ENCODE results near the gene LCORL.
"Not testable (repeated sequence)": the region's sequence is repeated elsewhere in the genome, so short reads cannot be mapped to it uniquely, and the experiment has no call there.

The LCORL gene

DNA sequence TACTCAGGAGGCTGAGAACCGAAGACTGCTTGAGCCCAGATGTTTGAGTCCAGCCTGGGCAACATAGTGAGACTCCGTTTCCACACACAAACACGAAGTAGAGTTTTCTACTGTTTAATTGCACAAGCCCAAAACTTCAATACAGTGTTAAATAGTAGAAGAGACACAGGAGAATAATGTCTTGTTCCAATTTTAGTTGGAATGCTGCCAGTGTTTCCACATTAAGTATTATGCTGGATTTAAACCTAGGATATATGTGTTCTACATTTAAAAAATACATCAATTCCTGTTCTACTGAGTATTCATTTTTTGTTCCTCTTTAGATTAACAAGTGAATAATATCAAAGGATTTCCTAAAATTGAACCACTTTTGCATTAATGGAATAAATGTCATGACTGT, 91.3 kb downstream of the LCORL start:
- no peak for DNase-seq (ENCODE audit: low read depth)

DNA sequence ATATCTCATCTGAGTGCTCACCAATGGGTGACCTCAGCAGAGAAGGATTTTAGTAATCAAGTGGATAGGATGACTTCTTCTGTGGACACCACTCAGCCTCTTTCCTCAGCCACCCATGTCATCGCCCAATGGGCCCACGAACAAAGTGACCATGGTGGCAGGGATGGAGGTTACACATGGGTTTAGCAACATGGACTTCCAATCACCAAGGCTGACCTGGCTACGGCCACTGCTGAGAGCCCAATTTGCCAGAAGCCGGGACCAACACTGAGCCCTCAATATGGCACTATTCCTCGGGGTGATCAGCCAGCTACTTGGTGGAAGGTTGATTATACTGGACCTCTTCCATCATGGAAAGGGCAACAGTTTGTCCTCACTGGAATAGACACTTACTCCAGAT, 97.4 kb downstream of the LCORL start:
- no peak for DNase-seq (ENCODE audit: low read depth)

DNA sequence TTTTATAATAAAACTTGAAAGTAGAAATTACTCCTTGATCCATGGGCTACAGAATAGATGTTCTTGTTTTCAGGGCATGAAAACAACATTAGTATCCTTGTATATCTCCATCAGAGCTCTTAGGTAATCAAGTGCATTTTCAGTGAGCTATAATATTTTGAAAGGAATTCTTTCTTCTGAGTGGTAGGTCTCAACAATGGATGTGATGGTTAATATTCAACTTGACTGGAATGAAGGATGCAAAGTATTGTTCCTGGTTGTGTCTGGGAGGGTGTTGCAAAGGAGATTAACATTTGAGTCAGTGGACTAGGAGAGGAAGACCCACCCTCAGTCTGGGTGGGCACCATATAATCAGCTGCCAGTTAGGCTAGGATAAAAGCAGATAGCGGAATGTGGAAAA, 100.1 kb downstream of the LCORL start:
- no peak for DNase-seq (ENCODE audit: low read depth)

DNA sequence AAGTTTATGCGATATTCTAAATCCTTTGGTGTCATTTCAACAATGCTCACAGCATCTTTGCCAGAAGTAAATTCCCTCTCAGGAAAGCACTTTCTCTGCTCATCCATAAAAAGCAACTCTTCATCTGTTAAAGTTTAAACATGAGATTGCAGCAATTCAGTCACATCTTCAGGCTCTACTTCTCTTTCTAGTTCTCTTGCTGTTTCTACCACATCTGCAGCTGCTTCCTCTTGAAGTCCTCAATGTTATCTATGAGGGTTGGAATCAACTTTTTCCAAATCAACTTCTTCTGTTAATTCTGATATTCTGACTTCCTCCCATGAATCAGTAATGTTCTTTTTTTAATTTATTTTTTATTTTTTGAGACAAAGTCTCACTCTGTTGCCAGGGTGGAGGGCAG, 100.9 kb downstream of the LCORL start:
- no peak for DNase-seq (ENCODE audit: low read depth)

DNA sequence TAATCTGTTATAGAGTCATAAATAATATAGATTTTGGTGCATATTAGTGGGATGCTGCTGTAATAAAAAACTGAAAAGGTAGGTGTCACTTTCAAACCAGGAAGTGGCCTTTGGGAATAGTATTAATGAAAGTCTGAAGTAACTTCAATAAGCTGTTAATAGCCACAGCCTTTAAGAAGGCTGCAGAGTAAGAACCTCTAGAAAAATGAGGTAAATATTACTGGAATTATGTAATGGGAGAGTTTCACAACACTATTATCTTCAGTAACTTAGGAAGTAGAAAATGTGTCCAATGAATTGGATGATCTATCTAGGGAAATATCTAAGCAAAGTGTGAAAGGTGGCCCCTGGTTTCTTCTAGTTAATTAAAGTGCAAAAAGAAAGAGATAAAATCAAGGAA, 106.1 kb downstream of the LCORL start:
- no peak for DNase-seq (ENCODE audit: low read depth)

DNA sequence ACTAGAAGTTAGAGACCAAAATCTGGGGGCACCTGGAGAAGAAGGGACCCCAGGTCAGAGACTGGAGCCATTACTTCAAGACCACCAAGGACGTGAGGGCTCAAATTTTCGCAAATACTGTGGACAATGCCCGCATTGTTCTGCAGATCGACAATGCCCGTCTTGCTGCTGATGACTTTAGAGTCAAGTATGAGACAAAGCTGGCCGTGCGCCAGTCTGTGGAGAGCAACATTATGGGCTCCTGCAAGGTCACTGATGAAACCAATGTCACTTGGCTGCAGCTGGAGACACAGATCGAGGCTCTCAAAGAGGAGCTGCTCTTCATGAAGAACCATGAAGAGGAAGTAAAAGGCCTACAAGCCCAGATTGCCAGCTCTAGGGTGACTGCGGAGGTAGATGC, 109.5 kb downstream of the LCORL start:
- no peak for DNase-seq (ENCODE audit: low read depth)

DNA sequence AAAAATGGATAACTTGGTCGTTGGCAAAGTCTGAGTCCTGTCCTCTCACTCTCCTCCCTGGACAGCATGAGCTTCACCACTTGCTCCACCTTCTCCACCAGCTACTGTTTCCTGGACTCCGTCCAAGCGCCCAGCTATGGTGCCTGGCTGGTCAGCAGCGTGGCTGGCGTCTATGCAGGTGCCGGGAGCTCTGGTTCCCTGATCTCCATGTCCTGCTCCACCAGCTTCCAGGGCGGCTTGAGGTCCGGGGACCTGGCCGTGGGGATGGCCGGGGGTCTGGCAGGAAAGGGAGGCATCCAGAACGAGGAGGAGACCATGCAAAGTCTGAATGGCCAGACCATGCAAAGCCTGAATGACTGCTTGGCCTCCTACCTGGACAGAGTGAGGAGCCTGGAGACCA, 109.9 kb downstream of the LCORL start:
- no peak for DNase-seq (ENCODE audit: low read depth)

DNA sequence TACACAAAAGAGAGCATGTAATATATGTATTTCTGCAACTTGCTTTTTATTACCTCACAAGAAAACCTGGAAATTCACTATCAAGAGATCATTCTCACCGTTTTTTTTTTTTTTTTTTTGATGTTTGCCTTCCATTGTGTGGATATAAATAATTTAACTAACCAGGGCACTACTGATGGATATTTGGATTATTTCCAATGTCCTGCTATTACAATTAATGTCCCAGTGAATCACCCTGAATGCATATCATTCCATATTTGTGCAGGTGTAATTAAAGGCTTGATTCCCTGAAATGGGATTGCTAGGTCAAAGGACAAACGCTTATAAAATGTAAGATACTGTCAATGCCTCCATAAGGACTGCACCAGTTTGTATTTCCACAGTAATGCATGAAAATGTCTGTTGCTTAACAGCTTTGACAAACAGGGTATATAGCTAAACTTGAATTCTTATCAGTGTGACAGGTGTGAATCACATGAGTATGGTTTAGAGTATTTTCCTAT, 123.0 kb downstream of the LCORL start:
- DNase-seq (ENCODE audit: low read depth), result no peak

DNA sequence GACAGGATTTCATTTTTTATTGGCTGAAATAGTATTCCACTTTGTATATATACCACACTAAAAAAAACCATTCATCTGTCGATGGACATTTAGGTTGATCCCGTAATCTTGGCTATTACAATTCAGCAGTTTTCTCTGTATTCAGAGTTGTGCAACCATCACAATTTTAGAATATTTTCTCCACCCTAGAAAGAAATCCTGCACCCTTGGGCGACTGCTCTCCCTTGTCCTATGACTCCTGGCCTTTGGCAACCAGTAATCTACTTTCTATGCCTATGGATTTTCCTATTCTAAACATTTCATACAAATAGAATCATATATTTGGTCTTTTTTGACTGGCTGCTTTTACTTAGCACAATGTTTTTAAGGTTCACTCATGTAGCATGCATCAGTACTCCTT, 126.1 kb downstream of the LCORL start:
- DNase-seq (ENCODE audit: low read depth), result no peak

DNA sequence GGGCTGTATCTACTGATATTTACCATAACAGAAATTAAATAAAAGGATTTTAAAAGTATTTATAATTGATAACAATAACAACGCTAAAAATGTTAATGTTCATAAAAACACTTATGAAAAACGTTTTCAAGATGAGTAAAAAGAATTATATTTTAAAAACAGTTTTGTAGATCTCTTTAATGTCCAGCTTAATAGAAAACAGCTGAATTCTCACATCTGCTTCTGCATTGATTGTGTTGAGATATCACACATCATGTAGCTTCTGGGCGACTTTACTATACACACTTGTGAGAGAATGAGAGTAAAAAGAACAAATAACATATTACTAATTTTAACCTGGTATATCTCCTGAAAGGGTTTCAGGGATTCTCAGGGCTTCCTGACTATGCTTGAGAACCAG, 127.1 kb downstream of the LCORL start:
- DNase-seq (ENCODE audit: low read depth), result no peak

DNA sequence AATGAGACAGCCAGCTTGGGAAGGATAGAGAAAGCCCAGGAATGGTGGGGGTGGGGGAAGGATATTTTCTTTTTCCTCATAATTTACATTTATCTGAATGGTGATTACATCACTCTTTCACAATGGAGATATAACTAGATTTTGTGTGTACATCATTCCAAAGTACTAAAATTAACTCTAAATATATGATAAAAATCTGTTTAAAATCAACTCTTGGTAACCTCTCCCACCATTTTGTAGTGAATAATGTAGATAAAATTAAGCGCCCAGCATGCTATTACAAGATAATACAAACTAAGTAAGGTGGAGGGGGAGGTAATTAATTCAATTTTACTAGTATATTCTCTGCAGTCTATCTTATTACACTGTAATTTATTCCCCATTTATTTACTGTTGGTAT, 131.9 kb downstream of the LCORL start:
- DNase-seq (ENCODE audit: low read depth), result no peak

DNA sequence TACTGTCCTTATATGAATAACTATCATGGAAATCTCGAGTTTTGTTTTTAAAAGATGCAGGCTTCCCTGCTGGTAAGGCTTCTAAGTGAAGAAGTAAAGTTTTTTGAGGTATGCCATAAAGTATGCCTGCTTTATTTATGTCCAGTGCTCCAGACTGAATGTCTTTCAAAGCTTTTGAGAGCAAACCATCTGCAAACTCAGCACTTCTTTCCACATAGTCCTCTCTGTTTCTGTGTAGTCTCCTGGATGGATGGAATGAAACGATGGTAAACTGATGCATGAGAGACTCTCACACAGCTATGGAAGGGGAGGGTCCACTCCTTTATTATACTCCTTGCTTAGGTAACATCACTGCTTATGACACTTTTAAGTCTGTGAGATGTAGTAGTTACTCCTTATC, 137.0 kb downstream of the LCORL start:
- no peak for DNase-seq (ENCODE audit: low read depth)

DNA sequence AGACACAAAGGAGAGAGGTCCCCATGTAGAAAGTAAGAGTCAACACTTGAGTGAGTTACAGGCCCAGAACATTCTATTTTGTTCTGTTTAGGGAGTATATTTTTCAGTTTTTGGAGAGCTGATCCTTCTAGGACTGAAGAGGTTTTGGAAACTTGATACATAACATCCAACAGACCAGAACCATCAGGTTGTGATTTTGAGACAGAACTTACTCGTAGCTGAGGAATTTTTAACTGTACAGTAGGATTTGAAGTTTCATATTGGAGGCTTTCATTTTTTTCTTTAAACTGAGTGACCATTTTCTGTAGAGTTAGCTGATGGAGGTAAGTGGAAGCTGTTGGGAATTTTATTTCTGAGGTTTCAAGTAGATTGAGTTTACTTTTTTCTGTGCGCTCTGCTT, 137.5 kb downstream of the LCORL start:
- DNase-seq (ENCODE audit: low read depth), result no peak

DNA sequence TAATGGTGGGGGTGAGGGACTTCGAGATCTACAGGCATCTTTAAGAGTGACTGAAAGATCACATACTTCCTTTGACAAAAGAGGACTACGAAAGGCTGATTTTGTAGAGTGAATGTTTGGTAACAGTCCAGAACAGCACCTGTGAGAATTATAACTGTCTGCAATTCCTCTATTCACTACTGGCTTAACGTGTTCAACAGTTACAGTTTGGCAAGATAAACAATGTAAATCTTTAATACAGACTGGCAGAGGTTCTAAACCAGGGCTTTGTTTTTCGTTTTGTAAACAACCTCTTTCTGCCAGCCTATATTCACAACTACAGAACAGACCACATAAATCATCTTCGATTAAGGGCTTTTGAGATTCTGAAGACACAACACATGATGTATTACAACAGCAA, 143.9 kb downstream of the LCORL start:
- no peak for DNase-seq (ENCODE audit: low read depth)

DNA sequence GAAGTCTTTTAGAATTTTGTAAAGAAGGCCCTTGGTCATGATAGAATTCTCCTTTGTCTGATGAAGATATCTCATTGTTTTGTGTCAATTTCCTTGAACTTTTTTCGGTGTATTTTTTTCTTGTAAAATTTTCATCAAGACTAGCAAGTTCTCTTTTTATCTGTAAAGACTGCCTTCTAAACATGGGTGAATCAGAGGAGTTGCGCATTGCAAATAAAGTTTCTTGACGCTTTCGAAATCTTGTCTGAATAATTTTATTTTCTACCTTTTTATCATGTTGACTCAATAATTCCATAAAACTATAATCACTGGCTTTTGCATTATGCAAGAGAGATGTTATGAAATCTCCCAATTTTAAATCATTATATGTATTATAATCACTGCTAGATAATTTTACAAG, 144.6 kb downstream of the LCORL start:
- no peak for DNase-seq (ENCODE audit: low read depth)

DNA sequence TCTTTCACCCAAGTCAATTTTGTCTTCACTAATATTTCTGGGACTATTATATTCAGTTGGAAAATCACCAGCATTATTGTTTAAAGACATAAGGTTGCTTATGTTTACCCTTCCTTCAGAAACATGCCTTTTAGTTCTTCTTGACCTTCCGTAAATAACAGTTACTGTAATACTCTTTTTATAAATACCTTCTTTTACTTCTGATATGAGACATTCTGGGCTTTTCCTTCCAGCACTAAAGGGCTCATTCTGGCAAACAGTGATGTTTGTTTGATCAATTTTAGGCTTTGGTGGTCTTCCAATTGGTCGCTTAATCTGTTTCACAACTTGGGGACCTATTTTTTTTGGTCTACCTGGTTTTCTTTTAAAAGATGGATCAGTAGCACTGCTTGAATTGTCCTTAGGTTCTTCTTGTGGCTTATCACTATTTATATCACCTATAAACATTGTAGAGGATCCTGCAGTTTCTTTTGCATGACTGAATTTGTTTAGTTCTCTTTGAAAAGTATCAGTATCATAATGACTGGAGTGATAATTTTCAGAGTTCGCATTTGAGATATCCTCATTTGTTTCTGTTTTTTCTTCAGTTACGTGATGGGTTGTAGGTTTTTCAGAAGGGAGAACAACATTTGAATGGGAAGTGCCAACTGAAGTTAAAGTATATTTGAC, 146.0 kb downstream of the LCORL start:
- no peak for DNase-seq (ENCODE audit: low read depth)

DNA sequence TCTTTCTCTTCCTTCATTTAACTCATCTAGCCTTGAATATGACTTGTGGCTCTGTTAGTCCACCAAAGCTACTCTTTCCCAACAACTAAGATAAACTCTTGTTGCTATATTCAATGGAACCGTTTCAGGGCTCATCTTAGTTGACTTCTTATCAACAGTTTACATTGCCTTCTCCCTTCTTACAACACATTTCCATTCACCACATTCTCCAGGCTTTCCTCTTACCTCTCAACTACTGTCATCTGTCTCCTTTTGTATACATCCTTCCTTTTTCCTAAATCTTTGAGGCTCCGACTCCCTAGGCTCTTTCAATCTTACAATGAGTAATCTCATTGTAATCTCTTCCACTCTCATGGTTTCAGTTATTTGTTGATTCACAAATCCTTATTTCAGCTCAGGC, 152.2 kb downstream of the LCORL start:
- DNase-seq (ENCODE audit: low read depth), result no peak

DNA sequence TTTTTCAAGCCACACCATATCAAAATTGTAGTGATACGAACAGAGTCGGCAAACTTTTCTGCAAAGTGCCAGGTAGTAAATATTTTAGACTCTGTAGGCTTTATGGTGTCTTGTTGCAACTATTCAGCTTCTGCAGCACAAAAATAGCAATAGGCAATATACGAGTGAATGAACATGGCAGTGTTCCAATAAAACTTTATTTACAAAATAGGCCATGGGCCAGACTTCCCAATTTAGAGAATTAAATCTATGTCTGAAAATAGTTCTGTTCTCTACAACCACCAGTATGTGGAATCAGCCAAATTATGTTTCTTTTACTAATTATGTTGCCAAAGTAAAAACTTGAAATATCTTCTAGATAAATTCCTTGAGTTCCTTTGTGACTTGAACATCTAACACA, 154.3 kb downstream of the LCORL start:
- no peak for DNase-seq (ENCODE audit: low read depth)

DNA sequence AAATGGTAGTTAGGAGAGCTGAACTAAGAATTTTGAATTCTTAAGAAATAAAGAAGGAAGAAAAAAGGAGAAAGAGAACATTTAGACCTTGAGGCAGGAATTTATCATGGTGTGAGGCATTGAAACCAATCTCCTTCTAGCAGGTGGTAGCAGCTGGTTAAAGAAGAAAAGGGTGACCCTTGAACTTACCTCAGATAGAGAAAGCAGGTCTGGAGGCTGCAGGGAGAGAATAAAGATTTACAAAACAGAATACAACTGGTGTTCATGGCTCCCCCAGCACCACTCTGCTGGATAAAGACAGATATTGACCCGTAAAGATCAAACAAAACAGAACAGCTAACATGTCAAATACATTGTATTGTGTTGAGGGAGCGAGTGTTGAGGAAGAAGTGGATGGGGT, 154.7 kb downstream of the LCORL start:
- DNase-seq (ENCODE audit: low read depth), result no peak

DNA sequence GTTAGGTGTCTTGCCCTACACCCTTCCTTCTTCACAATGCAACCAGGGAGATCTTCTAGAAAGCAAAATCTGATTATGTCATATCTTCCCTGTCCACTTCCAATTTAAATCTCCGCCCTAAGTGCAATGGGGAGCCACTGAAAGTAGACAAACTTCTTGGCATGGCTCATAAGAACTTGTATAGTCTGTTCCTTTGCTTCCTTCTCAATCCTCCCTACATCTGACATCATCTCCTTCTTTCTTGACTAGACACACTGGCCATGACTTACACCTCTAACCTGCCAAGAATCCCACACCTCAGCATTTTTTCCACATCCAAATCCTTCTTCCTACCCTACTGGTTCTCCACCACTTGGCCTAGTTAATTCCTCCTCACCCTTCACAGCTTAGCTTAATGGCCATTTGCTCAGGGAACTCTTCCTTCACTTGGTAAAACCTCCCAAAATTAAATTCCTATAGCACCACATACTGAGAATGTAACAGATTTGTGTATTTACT, 155.6 kb downstream of the LCORL start:
- no peak for DNase-seq (ENCODE audit: low read depth)

DNA sequence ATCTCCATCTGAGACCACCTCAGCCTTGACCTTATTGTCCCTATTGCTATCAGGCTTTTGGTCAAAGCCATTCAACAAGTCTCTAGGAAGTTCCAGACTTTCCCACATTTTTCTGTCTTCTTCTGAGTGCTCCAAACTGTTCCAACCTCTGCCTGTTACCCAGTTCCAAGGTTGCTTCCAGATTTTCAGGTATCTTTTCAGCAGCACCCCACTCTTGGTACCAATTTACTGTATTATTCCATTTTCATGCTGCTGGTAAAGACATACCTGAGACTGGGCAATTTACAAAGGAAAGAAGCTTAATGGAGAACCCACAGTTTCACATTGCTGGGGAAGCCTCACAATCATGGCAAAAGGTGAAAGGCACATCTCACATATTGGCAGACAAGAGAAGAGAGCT, 159.6 kb downstream of the LCORL start:
- DNase-seq (ENCODE audit: low read depth), result not testable (repeated sequence)

DNA sequence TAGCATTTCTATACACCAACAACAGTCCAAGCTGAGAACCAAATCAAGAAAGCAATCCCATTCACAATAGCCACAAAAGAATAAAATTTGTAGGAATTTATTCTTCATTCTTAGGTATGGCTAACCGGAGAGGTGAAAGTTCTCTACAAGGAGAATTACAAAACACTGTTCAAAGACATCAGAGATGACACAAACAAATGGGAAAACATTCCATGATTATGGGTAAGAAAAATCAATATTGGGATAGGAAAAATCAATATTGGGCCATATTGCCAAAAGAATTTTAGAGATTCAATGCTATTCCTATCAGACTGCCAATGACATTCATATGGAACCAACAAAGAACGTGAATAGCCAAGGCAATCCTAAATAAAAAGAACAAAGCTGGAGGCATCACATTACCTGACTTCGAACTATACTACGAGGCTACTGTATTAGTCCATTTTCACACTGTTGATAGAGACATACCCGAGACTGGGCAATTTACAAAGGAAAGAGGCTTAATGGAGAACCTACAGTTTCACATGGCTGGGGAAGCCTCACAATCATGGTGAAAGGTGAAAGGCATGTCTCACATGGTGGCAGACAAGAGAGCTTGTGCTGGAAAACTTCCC, 161.7 kb downstream of the LCORL start:
- DNase-seq (ENCODE audit: low read depth), result no peak

DNA sequence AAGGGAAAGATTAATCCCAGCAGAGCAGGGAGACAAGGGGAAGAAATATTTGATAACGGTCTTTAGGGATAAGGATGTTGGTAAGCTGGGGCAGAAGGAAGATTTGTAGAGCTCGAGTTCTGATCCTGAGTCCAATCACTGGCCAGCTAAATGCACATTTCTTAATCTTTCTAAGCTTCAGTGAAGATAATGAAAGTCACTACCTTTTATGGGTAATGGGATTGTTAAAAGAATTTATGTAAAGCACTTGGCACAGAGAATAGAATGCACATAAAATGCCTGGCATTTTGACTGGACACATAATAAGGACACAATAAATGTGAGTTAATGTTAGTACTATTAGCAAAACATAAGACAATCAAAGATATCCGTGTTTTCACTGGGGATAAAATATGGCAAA, 167.5 kb downstream of the LCORL start:
- no peak for DNase-seq (ENCODE audit: low read depth)

DNA sequence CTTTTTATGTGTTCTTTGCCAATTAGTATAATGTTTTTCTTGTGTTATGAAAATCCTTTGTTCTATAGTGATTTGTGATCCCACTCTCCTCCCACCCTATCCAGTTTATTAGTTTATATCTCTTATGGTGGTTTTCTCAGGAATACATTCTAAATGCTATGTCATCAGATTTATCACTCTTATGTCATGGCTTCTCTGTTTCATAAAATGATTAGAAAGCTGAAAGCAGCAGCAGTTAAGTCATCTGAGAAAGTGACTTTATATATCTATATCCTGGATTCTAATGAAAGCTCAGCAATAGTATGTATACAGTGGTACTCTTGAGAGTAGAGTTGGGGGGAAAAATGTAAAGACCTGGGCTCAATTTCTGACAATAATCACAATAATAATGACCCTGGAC, 169.6 kb downstream of the LCORL start:
- DNase-seq (ENCODE audit: low read depth), result no peak

All from stimulated activated CD8-positive, alpha-beta memory T cell treated with anti-CD3 and anti-CD28 coated beads, Interleukin-12 subunit alpha, Interleukin-12 subunit beta, amount 100 ng/mL, for 1 hour (primary cell).